SK-N-SH treated with all-trans-retinoic acid at 6 μM for 48 hours (cell line): ENCODE measurements around the gene SLC25A41.

ENCODE experiments used
- ATAC-seq: fragments of 200-7000 bp; cut with Tn5 transposase; 3 replicates; pipeline ENCODE4 v1.9.1; 2020; ENCODE audit warnings: mild to moderate bottlenecking, moderate library complexity
- ARNTL ChIP-seq: fragments of 450-650 bp; formaldehyde crosslinking; IDR thresholded peaks from 2 replicates; pipeline ENCODE4 v1.5.0; 2020; ENCODE audit warnings: low read depth, mild to moderate bottlenecking, moderate library complexity, borderline replicate concordance
- BACH2 ChIP-seq: fragments of 250-450 bp; sonication (Bioruptor Pico); IDR thresholded peaks from 2 replicates; pipeline ENCODE4 v1.9.0; 2021; ENCODE audit warnings: mild to moderate bottlenecking, borderline replicate concordance
- CREB5 ChIP-seq: fragments of 250-450 bp; sonication (Bioruptor Pico); IDR thresholded peaks from 2 replicates; pipeline ENCODE4 v1.5.1; 2020; ENCODE audit warnings: low read depth, mild to moderate bottlenecking, moderate library complexity
- CSDC2 ChIP-seq: fragments of 250-450 bp; sonication (Bioruptor Pico); IDR thresholded peaks from 2 replicates; pipeline ENCODE4 v1.5.0; 2020; ENCODE audit warnings: mild to moderate bottlenecking, moderate library complexity
- CSRNP3 ChIP-seq: fragments of 250-450 bp; sonication (Bioruptor Pico); IDR thresholded peaks from 2 replicates; pipeline ENCODE4 v1.5.1; 2021; ENCODE audit warnings: mild to moderate bottlenecking, moderate library complexity
- ESRRG ChIP-seq: fragments of 250-450 bp; sonication (Bioruptor Pico); IDR thresholded peaks from 2 replicates; pipeline ENCODE4 v1.6.1; 2021; ENCODE audit warnings: mild to moderate bottlenecking
- GLIS3 ChIP-seq: fragments of 250-450 bp; sonication (Bioruptor Pico); IDR thresholded peaks from 2 replicates; pipeline ENCODE4 v1.5.0; 2020; ENCODE audit warnings: mild to moderate bottlenecking, moderate library complexity
- ISL1 ChIP-seq: fragments of 250-450 bp; sonication (Bioruptor Pico); IDR thresholded peaks from 2 replicates; pipeline ENCODE4 v2.1.2; 2022; ENCODE audit warnings: mild to moderate bottlenecking, moderate library complexity
- OSR1 ChIP-seq: fragments of 250-450 bp; sonication (Bioruptor Pico); IDR thresholded peaks from 2 replicates; pipeline ENCODE4 v1.8.0; 2022; ENCODE audit warnings: moderate library complexity, mild to moderate bottlenecking, inconsistent platforms
- PATZ1 ChIP-seq: fragments of 250-450 bp; sonication (Bioruptor Pico); IDR thresholded peaks from 2 replicates; pipeline ENCODE4 v1.8.0; 2020; ENCODE audit warnings: mild to moderate bottlenecking, moderate library complexity, borderline replicate concordance
- POU6F1 ChIP-seq: fragments of 250-450 bp; sonication (Bioruptor Pico); IDR thresholded peaks from 2 replicates; pipeline ENCODE4 v1.8.0; 2021; ENCODE audit warnings: low read depth, mild to moderate bottlenecking, moderate library complexity, borderline replicate concordance
- PPARA ChIP-seq: fragments of 250-450 bp; sonication (Bioruptor Pico); IDR thresholded peaks from 2 replicates; pipeline ENCODE4 v1.5.0; 2020; ENCODE audit warnings: mild to moderate bottlenecking, borderline replicate concordance
- RARB ChIP-seq: fragments of 250-450 bp; sonication (Bioruptor Pico); IDR thresholded peaks from 2 replicates; pipeline ENCODE4 v1.8.0; 2021; ENCODE audit warnings: mild to moderate bottlenecking, moderate library complexity
- SNAI2 ChIP-seq: fragments of 250-450 bp; sonication (Bioruptor Pico); IDR thresholded peaks from 2 replicates; pipeline ENCODE4 v1.5.0; 2020; ENCODE audit warnings: mild to moderate bottlenecking, moderate library complexity
- TCF4 ChIP-seq: fragments of 250-450 bp; sonication (Bioruptor Pico); IDR thresholded peaks from 2 replicates; pipeline ENCODE4 v1.8.0; 2021; ENCODE audit warnings: mild to moderate bottlenecking, moderate library complexity, borderline replicate concordance
- TOX ChIP-seq: fragments of 250-450 bp; sonication (Bioruptor Pico); IDR thresholded peaks from 2 replicates; pipeline ENCODE4 v1.8.0; 2021; ENCODE audit warnings: mild to moderate bottlenecking, moderate library complexity, borderline replicate concordance
- TSHZ2 ChIP-seq: fragments of 250-450 bp; sonication (Bioruptor Pico); IDR thresholded peaks from 2 replicates; pipeline ENCODE4 v1.5.0; 2020; ENCODE audit warnings: mild to moderate bottlenecking, moderate library complexity
- ZC3H10 ChIP-seq: fragments of 250-450 bp; sonication (Bioruptor Pico); IDR thresholded peaks from 2 replicates; pipeline ENCODE4 v1.5.1; 2021; ENCODE audit warnings: mild to moderate bottlenecking, moderate library complexity
- ZFP3 ChIP-seq: fragments of 250-450 bp; sonication (Bioruptor Pico); IDR thresholded peaks from 2 replicates; pipeline ENCODE4 v1.5.0; 2020; ENCODE audit warnings: mild to moderate bottlenecking, moderate library complexity
- ZFP30 ChIP-seq: fragments of 450-650 bp; formaldehyde crosslinking; IDR thresholded peaks from 2 replicates; pipeline ENCODE4 v1.5.0; 2022; ENCODE audit warnings: mild to moderate bottlenecking, moderate library complexity
- ZNF565 ChIP-seq: fragments of 450-650 bp; formaldehyde crosslinking; conservative IDR thresholded peaks from 2 replicates; pipeline ENCODE4 v1.5.0; 2020; ENCODE audit warnings: low read depth, mild to moderate bottlenecking, moderate library complexity
- ZNF70 ChIP-seq: fragments of 450-650 bp; formaldehyde crosslinking; IDR thresholded peaks from 2 replicates; pipeline ENCODE4 v1.5.0; 2020; ENCODE audit warnings: mild to moderate bottlenecking, moderate library complexity
- ZNF8 ChIP-seq: fragments of 450-650 bp; formaldehyde crosslinking; IDR thresholded peaks from 2 replicates; pipeline ENCODE4 v1.5.0; 2020; ENCODE audit warnings: mild to moderate bottlenecking, moderate library complexity

Gene SLC25A41

GRCh38 chr19:6427131-6427530 lies 6.4 kb downstream of the SLC25A41 start:
- no peak for TF ChIP-seq TOX
- no peak for TF ChIP-seq ZNF8 (CRISPR knock-in tag)
- TF ChIP-seq TCF4 (CRISPR knock-in tag) = no peak
- TF ChIP-seq ZC3H10 (CRISPR knock-in tag) = no peak
- TF ChIP-seq BACH2 (CRISPR knock-in tag) = no peak
- no peak for TF ChIP-seq ARNTL (CRISPR knock-in tag)
- TF ChIP-seq TSHZ2 (CRISPR knock-in tag) = no peak
- TF ChIP-seq RARB = no peak
- TF ChIP-seq, all 23 proteins: peak for 0
- no peak for ATAC-seq

GRCh38 chr19:6425732-6426620 lies 7.6 kb downstream of the SLC25A41 start:
- TF ChIP-seq CSDC2 (CRISPR knock-in tag) (peak; percentile 88; the same call in 1 of the 2 replicates), ZFP30 (no peak), ESRRG (CRISPR knock-in tag) (no peak), ZC3H10 (CRISPR knock-in tag) (no peak), ZNF8 (CRISPR knock-in tag) (no peak), ZNF565 (CRISPR knock-in tag) (no peak), ZFP3 (CRISPR knock-in tag) (0 out of 2 replicates have a peak, but pooled peaks have one; percentile 53), BACH2 (CRISPR knock-in tag) (no peak), GLIS3 (no peak)
- no peak for ATAC-seq

- peak; percentile 94 for ATAC-seq
- TF ChIP-seq PPARA (CRISPR knock-in tag) = no peak
- no peak; the same call in 1 of the 2 replicates for TF ChIP-seq CSDC2 (CRISPR knock-in tag)
- TF ChIP-seq CSRNP3 (CRISPR knock-in tag) = no peak
- TF ChIP-seq BACH2 (CRISPR knock-in tag) = 0 out of 2 replicates have a peak, but pooled peaks have one; percentile 52
- peak; percentile 65 for TF ChIP-seq TSHZ2 (CRISPR knock-in tag)
- TF ChIP-seq TCF4 (CRISPR knock-in tag) = no peak
- TF ChIP-seq POU6F1 (CRISPR knock-in tag) = no peak
- TF ChIP-seq ZFP30 = 0 out of 2 replicates have a peak, but pooled peaks have one; percentile 39
- TF ChIP-seq SNAI2 (CRISPR knock-in tag) = peak; percentile 88; the same call in 1 of the 2 replicates
- TF ChIP-seq CREB5 (CRISPR knock-in tag) = no peak
- TF ChIP-seq ZNF8 (CRISPR knock-in tag) = no peak
- TF ChIP-seq ZC3H10 (CRISPR knock-in tag) = no peak
- TF ChIP-seq PATZ1 (CRISPR knock-in tag) = no peak
- TF ChIP-seq ESRRG (CRISPR knock-in tag) = no peak
- no peak for TF ChIP-seq RARB
- no peak for TF ChIP-seq OSR1 (CRISPR knock-in tag)
- TF ChIP-seq ZNF70 = no peak
- no peak for TF ChIP-seq GLIS3
- TF ChIP-seq ARNTL (CRISPR knock-in tag) = no peak
- no peak for TF ChIP-seq ISL1
These were observed 8.4 kb downstream of the SLC25A41 start for GRCh38 chr19:6424939-6425731.
